Liver (tissue), 9 donors: Measurements from ENCODE around the gene VWC2. TPM values are rescaled to one million over a fixed set of nuclear protein-coding genes. Genes with fewer than 3 reads are reported as not detected.

Experiments used
- DNase-seq: peaks from one replicate; pipeline ENCODE4 v3.0.0-alpha.2; 2017; ENCODE audit warnings: low spot score
- H3K27ac ChIP-seq, 2 donors: one replicate each; pipeline ENCODE4 v1.7.0; 2013; ENCODE audit warnings: inconsistent platforms in 2 of 2, low read length in 2 of 2, control low read depth in 1 of 2, low read depth in 1 of 2, mild to moderate bottlenecking in 1 of 2
- H3K27me3 ChIP-seq, 4 donors: one replicate each; pipeline versions ENCODE4 v1.6.1 to v1.7.0; 2013; ENCODE audit warnings: low read length in 3 of 4, inconsistent platforms in 1 of 4, mild to moderate bottlenecking in 1 of 4, moderate library complexity in 1 of 4; ENCODE audit not compliant: control insufficient read depth in 4 of 4, insufficient read depth in 4 of 4
- H3K36me3 ChIP-seq, 4 donors: one replicate each; pipeline versions ENCODE4 v1.6.1 to v1.7.0; 2013; ENCODE audit warnings: low read length in 3 of 4, mild to moderate bottlenecking in 3 of 4, low read depth in 1 of 4, moderate library complexity in 1 of 4; ENCODE audit not compliant: control insufficient read depth in 4 of 4, insufficient read depth in 3 of 4
- H3K4me1 ChIP-seq, 4 donors: one replicate each; pipeline versions ENCODE4 v1.6.1 to v1.7.0; 2013; ENCODE audit warnings: low read length in 3 of 4, mild to moderate bottlenecking in 3 of 4, moderate library complexity in 1 of 4; ENCODE audit not compliant: control insufficient read depth in 4 of 4, insufficient read depth in 4 of 4
- H3K4me3 ChIP-seq, 3 donors: one replicate each; pipeline versions ENCODE4 v1.6.1 to v1.7.0; 2013; ENCODE audit warnings: low read length in 3 of 3, control low read depth in 1 of 3, low read depth in 1 of 3, mild to moderate bottlenecking in 1 of 3
- H3K9ac ChIP-seq, 2 donors: one replicate each; pipeline ENCODE4 v1.7.0; 2013; ENCODE audit warnings: low read length in 2 of 2, mild to moderate bottlenecking in 2 of 2, moderate library complexity in 2 of 2, control low read depth in 1 of 2, low read depth in 1 of 2
- H3K9me3 ChIP-seq, 4 donors: one replicate each; pipeline versions ENCODE4 v1.6.1 to v1.7.0; 2013; ENCODE audit warnings: low read length in 3 of 4; ENCODE audit not compliant: control insufficient read depth in 4 of 4
- ATF3 ChIP-seq: IDR thresholded peaks from 2 replicates; pipeline ENCODE4 v1.6.1; 2016; ENCODE audit warnings: antibody characterized with exemption
- CTCF ChIP-seq: fragments of 150-350 bp; IDR thresholded peaks from 2 replicates; pipeline ENCODE4 v1.5.1; 2017; ENCODE audit warnings: improper control_type of control experiment, low read depth, low read length; ENCODE audit not compliant: missing input control
- EGR1 ChIP-seq, 2 donors: IDR thresholded peaks; 2 replicates each; pipeline ENCODE4 v1.6.1; 2016 to 2018; ENCODE audit warnings: antibody characterized with exemption in 2 of 2, low read depth in 2 of 2
- FOXA1 ChIP-seq: IDR thresholded peaks from 2 replicates; pipeline ENCODE4 v1.6.1; 2016; ENCODE audit warnings: antibody characterized with exemption
- FOXA2 ChIP-seq: IDR thresholded peaks from 2 replicates; pipeline ENCODE4 v1.6.1; 2016; ENCODE audit warnings: antibody characterized with exemption
- GABPA ChIP-seq, 2 donors: IDR thresholded peaks in 1 of 2; conservative IDR thresholded peaks in 1 of 2; 2 replicates each; pipeline ENCODE4 v1.6.1; 2016; ENCODE audit warnings: antibody characterized with exemption in 2 of 2, mild to moderate bottlenecking in 1 of 2, moderate library complexity in 1 of 2
- HNF4A ChIP-seq, 2 donors: conservative IDR thresholded peaks; 2 replicates each; pipeline ENCODE4 v1.6.1; 2016; ENCODE audit warnings: antibody characterized with exemption in 2 of 2, mild to moderate bottlenecking in 2 of 2
- HNF4G ChIP-seq: IDR thresholded peaks from 2 replicates; pipeline ENCODE4 v1.6.1; 2016; ENCODE audit warnings: antibody characterized with exemption
- JUND ChIP-seq, 2 donors: IDR thresholded peaks; 2 replicates each; pipeline ENCODE4 v1.6.1; 2016; ENCODE audit warnings: antibody characterized with exemption in 2 of 2
- MAX ChIP-seq: IDR thresholded peaks from 2 replicates; pipeline ENCODE4 v1.6.1; 2016; ENCODE audit warnings: antibody characterized with exemption
- NR2F2 ChIP-seq: IDR thresholded peaks from 2 replicates; pipeline ENCODE4 v1.6.1; 2016; ENCODE audit warnings: antibody characterized with exemption
- RAD21 ChIP-seq, 2 donors: IDR thresholded peaks; 2 replicates each; pipeline ENCODE4 v1.6.1; 2016; ENCODE audit warnings: antibody characterized with exemption in 2 of 2, mild to moderate bottlenecking in 2 of 2
- REST ChIP-seq: IDR thresholded peaks from 2 replicates; pipeline ENCODE4 v1.6.1; 2016; ENCODE audit warnings: antibody characterized with exemption, mild to moderate bottlenecking
- RXRA ChIP-seq, 2 donors: IDR thresholded peaks; 2 replicates each; pipeline ENCODE4 v1.6.1; 2017 to 2018; ENCODE audit warnings: antibody characterized with exemption in 2 of 2, mild to moderate bottlenecking in 1 of 2
- SP1 ChIP-seq: IDR thresholded peaks from 2 replicates; pipeline ENCODE4 v1.6.1; 2018; ENCODE audit warnings: antibody characterized with exemption, mild to moderate bottlenecking
- TAF1 ChIP-seq: conservative IDR thresholded peaks from 2 replicates; pipeline ENCODE4 v1.6.1; 2016; ENCODE audit warnings: antibody characterized with exemption, mild to moderate bottlenecking
- YY1 ChIP-seq: IDR thresholded peaks from 2 replicates; pipeline ENCODE4 v1.6.1; 2016; ENCODE audit warnings: antibody characterized with exemption, mild to moderate bottlenecking
- polyA plus RNA-seq, 2 donors: library from polyadenylated mRNA; stranded (reverse) in 1 of 2; unstranded in 1 of 2; fragments of 200-250 nt in 1 of 2; fragments of >200 nt in 1 of 2; fragmentation: Nextera tagmentation in 1 of 2; extraction: Ambion mirVana in 1 of 2; gene quantifications; one replicate each; pipeline versions ENCODE4 v1.2.1 to v1.2.3, GENCODE V29; 2013 to 2015
- total RNA-seq, 2 donors: library from RNA; depleted of rRNA; stranded (reverse); fragments of >200 nt; gene quantifications; one replicate each; pipeline ENCODE4 v1.2.3, GENCODE V29; 2014
- TF ChIP-seq, protein P1 (sequence below): IDR thresholded peaks from 2 replicates; pipeline ENCODE4 v1.6.1; 2016; ENCODE audit warnings: antibody characterized with exemption
- donor health status: healthy.
- donor health status: healthy.
- donor health status: healthy.
- donor health status: healthy.
- donor health status: healthy.

Gene VWC2
- total and polyA plus RNA-seq, 4 donors = not detected

GRCh38 chr7:49805371-49806007, 32.1 kb downstream of the VWC2 start (continued):
- no peak for TF ChIP-seq REST

DNA sequence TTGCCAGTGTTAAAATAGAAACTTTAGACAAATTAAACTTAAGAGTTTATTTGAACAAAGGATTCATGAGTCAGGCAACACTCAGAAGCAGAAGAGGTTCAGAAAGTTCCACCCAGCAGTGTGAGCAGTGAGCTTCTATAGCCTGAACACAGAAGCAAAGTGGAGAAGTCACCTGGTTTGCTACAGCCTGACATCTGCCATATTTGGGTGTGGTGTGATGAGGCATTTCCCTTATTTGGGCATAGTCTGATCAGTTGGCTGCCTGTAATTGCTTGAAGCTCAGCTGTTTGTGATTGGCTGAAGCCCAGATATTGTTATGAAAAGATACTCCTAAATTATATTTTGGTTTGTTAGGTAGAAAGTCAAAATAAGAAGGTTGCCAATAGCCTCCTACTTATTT, 39.1 kb downstream of the VWC2 start:
- TF ChIP-seq GABPA (IDR thresholded peaks at IDR 0.05 in 1 of 2, conservative IDR thresholded peaks at IDR 0.05 in 1 of 2) (no peak), HNF4G (no peak), EGR1 (IDR thresholded peaks at IDR 0.05; ENCODE audit: low read depth in 2 of 2) (no peak), REST (no peak), MAX (no peak), HNF4A (conservative IDR thresholded peaks at IDR 0.05) (no peak), RAD21 (IDR thresholded peaks at IDR 0.05) (no peak), SP1 (no peak), FOXA2 (no peak), FOXA1 (no peak), TAF1 (no peak), NR2F2 (no peak), CTCF (no peak), RXRA (IDR thresholded peaks at IDR 0.05) (no peak), JUND (IDR thresholded peaks at IDR 0.05) (no peak), ATF3 (no peak), YY1 (no peak)
- TF ChIP-seq, protein P1, sequence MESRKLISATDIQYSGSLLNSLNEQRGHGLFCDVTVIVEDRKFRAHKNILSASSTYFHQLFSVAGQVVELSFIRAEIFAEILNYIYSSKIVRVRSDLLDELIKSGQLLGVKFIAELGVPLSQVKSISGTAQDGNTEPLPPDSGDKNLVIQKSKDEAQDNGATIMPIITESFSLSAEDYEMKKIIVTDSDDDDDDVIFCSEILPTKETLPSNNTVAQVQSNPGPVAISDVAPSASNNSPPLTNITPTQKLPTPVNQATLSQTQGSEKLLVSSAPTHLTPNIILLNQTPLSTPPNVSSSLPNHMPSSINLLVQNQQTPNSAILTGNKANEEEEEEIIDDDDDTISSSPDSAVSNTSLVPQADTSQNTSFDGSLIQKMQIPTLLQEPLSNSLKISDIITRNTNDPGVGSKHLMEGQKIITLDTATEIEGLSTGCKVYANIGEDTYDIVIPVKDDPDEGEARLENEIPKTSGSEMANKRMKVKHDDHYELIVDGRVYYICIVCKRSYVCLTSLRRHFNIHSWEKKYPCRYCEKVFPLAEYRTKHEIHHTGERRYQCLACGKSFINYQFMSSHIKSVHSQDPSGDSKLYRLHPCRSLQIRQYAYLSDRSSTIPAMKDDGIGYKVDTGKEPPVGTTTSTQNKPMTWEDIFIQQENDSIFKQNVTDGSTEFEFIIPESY = no peak
- no peaks in the 10 kb centered on the region for H3K4me1 ChIP-seq
- no peak overlapping the region for H3K4me3 ChIP-seq
- no peaks in the 10 kb centered on the region for H3K9me3 ChIP-seq
- no peaks in the 10 kb centered on the region for H3K36me3 ChIP-seq
- no peak overlapping the region for H3K27ac ChIP-seq
- DNase-seq = no peak
- H3K27me3 ChIP-seq = no peaks in the 10 kb centered on the region
- H3K9ac ChIP-seq = no peak overlapping the region
